GM19452 (cell line): ENCODE measurements around the gene NCS1.

Experiments
- ATAC-seq: cut with Tn5 transposase; IDR thresholded peaks from one replicate; pipeline ENCODE4 v1.9.1; 2021; ENCODE audit not compliant: unreplicated experiment

Gene NCS1

GRCh38 chr9:130211548-130212226, 39.5 kb downstream of the NCS1 start:
- ATAC-seq, result no peak

GRCh38 chr9:130212543-130213297, 40.5 kb downstream of the NCS1 start:
- no peak for ATAC-seq

- ATAC-seq, result no peak
These were observed 41.9 kb downstream of the NCS1 start for GRCh38 chr9:130213911-130214761.

GRCh38 chr9:130214776-130215340, 42.7 kb downstream of the NCS1 start:
- ATAC-seq, result no peak

GRCh38 chr9:130215341-130216119, 43.3 kb downstream of the NCS1 start:
- no peak for ATAC-seq

- no peak for ATAC-seq
These were observed 45.6 kb downstream of the NCS1 start for GRCh38 chr9:130217838-130218237.

- ATAC-seq, result no peak
These were observed 47.5 kb downstream of the NCS1 start for GRCh38 chr9:130219661-130220096.

GRCh38 chr9:130220352-130220751, 48.1 kb downstream of the NCS1 start:
- ATAC-seq, result no peak

- ATAC-seq, result no peak
These were observed 50.6 kb downstream of the NCS1 start for GRCh38 chr9:130222833-130223232.

GRCh38 chr9:130225071-130225470, 52.9 kb downstream of the NCS1 start:
- ATAC-seq, result no peak

GRCh38 chr9:130225586-130225985, 53.4 kb downstream of the NCS1 start:
- ATAC-seq, result no peak

GRCh38 chr9:130226112-130226511, 53.9 kb downstream of the NCS1 start:
- ATAC-seq, result no peak

- no peak for ATAC-seq
These were observed 55.6 kb downstream of the NCS1 start for GRCh38 chr9:130227833-130228232.

- no peak for ATAC-seq
These were observed 57.6 kb downstream of the NCS1 start for GRCh38 chr9:130229759-130230158.

- ATAC-seq, result no peak
These were observed 58.4 kb downstream of the NCS1 start for GRCh38 chr9:130230631-130231030.

GRCh38 chr9:130232899-130233586, 60.8 kb downstream of the NCS1 start:
- ATAC-seq, result no peak

- ATAC-seq, result no peak
These were observed 61.4 kb downstream of the NCS1 start for GRCh38 chr9:130233587-130233945.

- no peak for ATAC-seq
These were observed 62.4 kb downstream of the NCS1 start for GRCh38 chr9:130234340-130235260.
